SK-N-SH treated with all-trans-retinoic acid at 6 μM for 48 hours (cell line): ENCODE results near the gene GPRC5A.

Experiments
- CREB5 ChIP-seq: fragments of 250-450 bp; sonication (Bioruptor Pico); IDR thresholded peaks from 2 replicates; pipeline ENCODE4 v1.5.1; 2020; ENCODE audit warnings: low read depth, mild to moderate bottlenecking, moderate library complexity
- CSDC2 ChIP-seq: fragments of 250-450 bp; sonication (Bioruptor Pico); IDR thresholded peaks from 2 replicates; pipeline ENCODE4 v1.5.0; 2020; ENCODE audit warnings: mild to moderate bottlenecking, moderate library complexity
- GLIS3 ChIP-seq: fragments of 250-450 bp; sonication (Bioruptor Pico); IDR thresholded peaks from 2 replicates; pipeline ENCODE4 v1.5.0; 2020; ENCODE audit warnings: mild to moderate bottlenecking, moderate library complexity
- ISL1 ChIP-seq: fragments of 250-450 bp; sonication (Bioruptor Pico); IDR thresholded peaks from 2 replicates; pipeline ENCODE4 v2.1.2; 2022; ENCODE audit warnings: mild to moderate bottlenecking, moderate library complexity
- OSR1 ChIP-seq: fragments of 250-450 bp; sonication (Bioruptor Pico); IDR thresholded peaks from 2 replicates; pipeline ENCODE4 v1.8.0; 2022; ENCODE audit warnings: moderate library complexity, mild to moderate bottlenecking, inconsistent platforms
- RARB ChIP-seq: fragments of 250-450 bp; sonication (Bioruptor Pico); IDR thresholded peaks from 2 replicates; pipeline ENCODE4 v1.8.0; 2021; ENCODE audit warnings: mild to moderate bottlenecking, moderate library complexity
- SNAI2 ChIP-seq: fragments of 250-450 bp; sonication (Bioruptor Pico); IDR thresholded peaks from 2 replicates; pipeline ENCODE4 v1.5.0; 2020; ENCODE audit warnings: mild to moderate bottlenecking, moderate library complexity
- TCF4 ChIP-seq: fragments of 250-450 bp; sonication (Bioruptor Pico); IDR thresholded peaks from 2 replicates; pipeline ENCODE4 v1.8.0; 2021; ENCODE audit warnings: mild to moderate bottlenecking, moderate library complexity, borderline replicate concordance
- ZC3H10 ChIP-seq: fragments of 250-450 bp; sonication (Bioruptor Pico); IDR thresholded peaks from 2 replicates; pipeline ENCODE4 v1.5.1; 2021; ENCODE audit warnings: mild to moderate bottlenecking, moderate library complexity
- ZFP3 ChIP-seq: fragments of 250-450 bp; sonication (Bioruptor Pico); IDR thresholded peaks from 2 replicates; pipeline ENCODE4 v1.5.0; 2020; ENCODE audit warnings: mild to moderate bottlenecking, moderate library complexity
- ZFP30 ChIP-seq: fragments of 450-650 bp; formaldehyde crosslinking; IDR thresholded peaks from 2 replicates; pipeline ENCODE4 v1.5.0; 2022; ENCODE audit warnings: mild to moderate bottlenecking, moderate library complexity
- TF ChIP-seq, protein P1 (sequence below): fragments of 250-450 bp; sonication (Bioruptor Pico); IDR thresholded peaks from 2 replicates; pipeline ENCODE4 v1.8.0; 2020; ENCODE audit warnings: mild to moderate bottlenecking, moderate library complexity, borderline replicate concordance

DNA sequence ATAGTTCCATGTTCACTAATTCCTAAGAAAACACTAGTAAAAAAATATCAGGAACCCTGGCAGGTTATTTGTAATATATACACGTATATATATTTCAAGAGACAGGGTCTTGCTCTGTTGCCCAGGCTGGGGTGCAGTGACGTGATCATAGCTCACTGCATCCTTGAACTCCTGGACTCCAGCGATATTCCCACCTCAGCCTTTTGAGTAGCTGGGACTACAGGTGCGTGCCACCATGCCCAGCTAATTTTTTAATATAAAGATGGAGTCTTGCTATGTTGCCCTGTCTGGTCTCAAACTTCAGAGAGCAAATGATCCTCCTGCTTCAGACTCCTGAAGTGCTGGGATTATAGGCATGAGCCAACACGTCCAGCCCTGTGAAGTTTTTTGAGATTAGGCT, 16.2 kb downstream of the GPRC5A start:
- no peak for TF ChIP-seq SNAI2
- no peak for TF ChIP-seq ISL1
- no peak for TF ChIP-seq GLIS3 (CRISPR knock-in tag)
- TF ChIP-seq TCF4 (CRISPR knock-in tag) = no peak
- TF ChIP-seq CREB5 (CRISPR knock-in tag) = no peak
- TF ChIP-seq RARB (CRISPR knock-in tag) = no peak
- TF ChIP-seq OSR1 (CRISPR knock-in tag) = no peak
- TF ChIP-seq, protein P1, sequence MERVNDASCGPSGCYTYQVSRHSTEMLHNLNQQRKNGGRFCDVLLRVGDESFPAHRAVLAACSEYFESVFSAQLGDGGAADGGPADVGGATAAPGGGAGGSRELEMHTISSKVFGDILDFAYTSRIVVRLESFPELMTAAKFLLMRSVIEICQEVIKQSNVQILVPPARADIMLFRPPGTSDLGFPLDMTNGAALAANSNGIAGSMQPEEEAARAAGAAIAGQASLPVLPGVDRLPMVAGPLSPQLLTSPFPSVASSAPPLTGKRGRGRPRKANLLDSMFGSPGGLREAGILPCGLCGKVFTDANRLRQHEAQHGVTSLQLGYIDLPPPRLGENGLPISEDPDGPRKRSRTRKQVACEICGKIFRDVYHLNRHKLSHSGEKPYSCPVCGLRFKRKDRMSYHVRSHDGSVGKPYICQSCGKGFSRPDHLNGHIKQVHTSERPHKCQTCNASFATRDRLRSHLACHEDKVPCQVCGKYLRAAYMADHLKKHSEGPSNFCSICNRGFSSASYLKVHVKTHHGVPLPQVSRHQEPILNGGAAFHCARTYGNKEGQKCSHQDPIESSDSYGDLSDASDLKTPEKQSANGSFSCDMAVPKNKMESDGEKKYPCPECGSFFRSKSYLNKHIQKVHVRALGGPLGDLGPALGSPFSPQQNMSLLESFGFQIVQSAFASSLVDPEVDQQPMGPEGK (CRISPR knock-in tag) = no peak
- no peak for TF ChIP-seq ZC3H10
- no peak for TF ChIP-seq ZFP30 (CRISPR knock-in tag)
- TF ChIP-seq CSDC2 (CRISPR knock-in tag) = no peak
- no peak for TF ChIP-seq ZFP3 (CRISPR knock-in tag)
